NT2/D1 (cell line): ENCODE measurements around the gene ZFX.

ENCODE experiments used
- SUZ12 ChIP-seq: IDR thresholded peaks from 2 replicates; pipeline ENCODE4 v1.6.1; 2011; ENCODE audit not compliant: insufficient read length, insufficient read depth; ENCODE audit errors: extremely low read depth
- YY1 ChIP-seq: IDR thresholded peaks from 2 replicates; pipeline ENCODE4 v1.6.1; 2011; ENCODE audit not compliant: insufficient read length, insufficient read depth
- ZNF274 ChIP-seq: IDR thresholded peaks from 2 replicates; pipeline ENCODE4 v1.6.1; 2011; ENCODE audit warnings: mild to moderate bottlenecking, low read depth, low read length

DNA sequence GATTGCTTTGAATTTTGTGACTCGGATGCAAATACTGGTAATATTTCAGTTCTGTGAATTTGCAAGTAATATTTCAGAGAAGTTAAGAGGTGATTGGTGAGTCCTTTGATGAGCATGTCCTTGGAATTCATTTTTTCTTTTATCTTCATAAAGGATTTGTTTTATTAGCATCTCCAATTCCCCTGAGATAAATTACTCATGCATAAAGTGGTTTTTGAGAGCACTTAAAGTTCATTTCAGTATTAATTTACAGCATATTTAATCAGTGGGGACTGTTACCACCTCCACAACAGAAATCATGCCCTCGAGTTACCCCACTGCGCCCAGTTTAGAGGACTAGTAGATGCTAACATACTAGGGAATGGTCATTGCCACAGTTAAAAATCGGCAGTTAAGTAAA is 65.0 kb downstream of the ZFX start:
- TF ChIP-seq YY1, result no peak
- no peak for TF ChIP-seq SUZ12
- TF ChIP-seq ZNF274, result no peak
